ENCODE measurements around the gene PDE4D. TPM values are rescaled to one million over a fixed set of nuclear protein-coding genes. Genes with fewer than 3 reads are reported as not detected.

The PDE4D gene
- total RNA-seq, 1 experiment from 2014 or later: 6.5 TPM

DNA sequence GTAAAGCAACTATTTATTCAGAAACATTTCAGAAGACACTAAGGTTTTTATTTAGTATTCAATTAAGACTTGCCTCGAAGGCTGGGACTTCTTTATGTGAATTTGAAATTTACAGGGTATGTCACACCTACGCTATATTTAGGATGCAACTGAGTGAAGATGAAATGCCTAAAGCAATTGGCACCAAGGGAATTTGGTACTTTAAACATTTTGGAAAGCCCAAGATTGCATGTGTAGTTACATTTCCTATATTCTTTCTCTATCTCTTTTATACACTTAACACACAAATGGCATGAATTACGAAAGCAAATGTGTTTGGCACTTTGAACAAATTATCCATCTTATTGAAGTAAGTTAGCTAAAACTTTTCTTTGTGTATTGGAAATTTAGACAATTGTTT, 633.3 kb downstream of the PDE4D start:
- CTCF ChIA-PET: no interaction called here
- BruUV-seq (replicated peaks): no TSS peak

GRCh38 chr5:59259237-59259636, 634.3 kb downstream of the PDE4D start:
- DNase-seq (ENCODE audit: low spot score): no peak
- Histone ChIP-seq H3K4me3 (ENCODE audit: low read depth, low read length, poor library complexity, severe bottlenecking) (no peak overlapping the region), H3K4me1 (ENCODE audit: insufficient read depth, low read length, poor library complexity, severe bottlenecking) (no peaks in the 10 kb centered on the region), H3K27me3 (replicated peaks; ENCODE audit: insufficient read depth, low read depth, low read length, poor library complexity) (peaks cover 2% of the 10 kb centered on the region), H3K27ac (ENCODE audit: low read depth, low read length, poor library complexity, severe bottlenecking) (no peak overlapping the region), H3K36me3 (ENCODE audit: insufficient read depth, low read length, poor library complexity, severe bottlenecking) (no peaks in the 10 kb centered on the region), H3K9me3 (ENCODE audit: low read depth, low read length, poor library complexity, severe bottlenecking) (no peaks in the 10 kb centered on the region)
- CTCF ChIA-PET: no interaction called here
- BruUV-seq (replicated peaks): no TSS peak
- intact Hi-C loops (cut with micrococcal nuclease; ENCODE audit: unreplicated experiment): no loop called here
- no peak for TF ChIP-seq EZH2 (IDR thresholded peaks at IDR 0.05; ENCODE audit: borderline replicate concordance, low read depth, low read length, poor library complexity, severe bottlenecking)
- TF ChIP-seq, protein P1, sequence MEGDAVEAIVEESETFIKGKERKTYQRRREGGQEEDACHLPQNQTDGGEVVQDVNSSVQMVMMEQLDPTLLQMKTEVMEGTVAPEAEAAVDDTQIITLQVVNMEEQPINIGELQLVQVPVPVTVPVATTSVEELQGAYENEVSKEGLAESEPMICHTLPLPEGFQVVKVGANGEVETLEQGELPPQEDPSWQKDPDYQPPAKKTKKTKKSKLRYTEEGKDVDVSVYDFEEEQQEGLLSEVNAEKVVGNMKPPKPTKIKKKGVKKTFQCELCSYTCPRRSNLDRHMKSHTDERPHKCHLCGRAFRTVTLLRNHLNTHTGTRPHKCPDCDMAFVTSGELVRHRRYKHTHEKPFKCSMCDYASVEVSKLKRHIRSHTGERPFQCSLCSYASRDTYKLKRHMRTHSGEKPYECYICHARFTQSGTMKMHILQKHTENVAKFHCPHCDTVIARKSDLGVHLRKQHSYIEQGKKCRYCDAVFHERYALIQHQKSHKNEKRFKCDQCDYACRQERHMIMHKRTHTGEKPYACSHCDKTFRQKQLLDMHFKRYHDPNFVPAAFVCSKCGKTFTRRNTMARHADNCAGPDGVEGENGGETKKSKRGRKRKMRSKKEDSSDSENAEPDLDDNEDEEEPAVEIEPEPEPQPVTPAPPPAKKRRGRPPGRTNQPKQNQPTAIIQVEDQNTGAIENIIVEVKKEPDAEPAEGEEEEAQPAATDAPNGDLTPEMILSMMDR (conservative IDR thresholded peaks at IDR 0.05; ENCODE audit: low read depth, low read length): no peak
- POLR2A ChIA-PET (ENCODE audit: low non-redundant PET): no interaction called here

More for the DNA sequence above, 633.3 kb downstream of the PDE4D start:
- H3K9me3 ChIP-seq (ENCODE audit: low read depth, low read length, poor library complexity, severe bottlenecking): no peaks in the 10 kb centered on the region
- H3K4me1 ChIP-seq (ENCODE audit: insufficient read depth, low read length, poor library complexity, severe bottlenecking): no peaks in the 10 kb centered on the region
- no peak for DNase-seq (ENCODE audit: low spot score)
- intact Hi-C loops (cut with micrococcal nuclease; ENCODE audit: unreplicated experiment): no loop called here
- H3K27me3 ChIP-seq (replicated peaks; ENCODE audit: insufficient read depth, low read depth, low read length, poor library complexity): peaks cover 2% of the 10 kb centered on the region
- no peak overlapping the region for H3K4me3 ChIP-seq (ENCODE audit: low read depth, low read length, poor library complexity, severe bottlenecking)
- POLR2A ChIA-PET (ENCODE audit: low non-redundant PET): no interaction called here
- H3K36me3 ChIP-seq (ENCODE audit: insufficient read depth, low read length, poor library complexity, severe bottlenecking): no peaks in the 10 kb centered on the region
- no peak overlapping the region for H3K27ac ChIP-seq (ENCODE audit: low read depth, low read length, poor library complexity, severe bottlenecking)
- TF ChIP-seq, protein P1 (conservative IDR thresholded peaks at IDR 0.05; ENCODE audit: low read depth, low read length): no peak
- no peak for TF ChIP-seq EZH2 (IDR thresholded peaks at IDR 0.05; ENCODE audit: borderline replicate concordance, low read depth, low read length, poor library complexity, severe bottlenecking)

DNA sequence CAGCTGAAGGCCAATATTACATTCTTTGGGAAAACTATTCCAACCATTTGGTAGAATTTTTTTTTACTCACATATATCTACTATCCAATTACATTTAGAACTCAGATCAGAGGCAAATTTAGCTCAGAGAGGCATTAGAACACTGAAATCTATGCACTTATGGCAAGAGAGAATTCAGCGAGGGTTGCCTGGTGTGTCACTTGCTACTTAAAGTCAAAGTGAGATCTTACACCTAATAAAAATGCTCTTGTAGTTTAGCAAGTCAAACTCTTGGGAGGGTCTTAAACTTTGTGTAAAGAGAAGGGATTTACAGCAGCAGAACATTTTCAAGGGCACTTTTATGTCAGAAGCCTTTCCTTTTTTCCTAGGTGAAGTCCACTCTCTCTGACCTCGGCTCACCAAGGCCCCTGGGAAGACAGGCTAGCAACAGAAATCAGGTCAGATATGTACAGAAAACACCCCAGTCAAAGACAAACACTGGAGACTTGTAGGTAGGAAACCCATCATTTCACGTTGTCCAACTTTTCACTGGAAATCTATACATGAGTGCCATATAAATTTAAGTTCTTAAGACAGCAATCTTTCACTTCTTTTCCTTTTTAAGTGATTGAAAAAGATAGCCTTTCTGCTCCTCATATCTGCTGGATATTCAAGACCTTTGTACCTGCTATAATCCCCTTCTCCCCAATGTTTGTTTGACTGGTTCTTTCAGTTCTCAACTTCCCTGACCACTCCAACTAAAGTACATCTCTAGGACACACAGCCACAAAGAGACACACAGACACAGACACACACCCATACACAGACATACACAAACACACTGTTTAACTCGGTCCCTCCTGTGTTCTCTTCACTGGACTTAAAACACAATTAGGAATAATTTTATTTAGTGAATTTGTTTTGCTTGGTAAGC, 635.8 kb downstream of the PDE4D start:
- ChIA-PET CTCF (no interaction called here), POLR2A (ENCODE audit: low non-redundant PET) (interaction anchor here (0.6 kb wide), 1 partner anchor 470 kb away, joined by 5 read pairs; no protein-coding TSS in a partner anchor)
- intact Hi-C loops (cut with micrococcal nuclease; ENCODE audit: unreplicated experiment): no loop called here

More for the DNA sequence above, 635.8 kb downstream of the PDE4D start:
- H3K4me1 ChIP-seq (ENCODE audit: insufficient read depth, low read length, poor library complexity, severe bottlenecking): no peaks in the 10 kb centered on the region
- H3K9me3 ChIP-seq (ENCODE audit: low read depth, low read length, poor library complexity, severe bottlenecking): no peaks in the 10 kb centered on the region
- H3K4me3 ChIP-seq (ENCODE audit: low read depth, low read length, poor library complexity, severe bottlenecking): no peak overlapping the region
- peaks cover 9% of the 10 kb centered on the region for H3K27me3 ChIP-seq (replicated peaks; ENCODE audit: insufficient read depth, low read depth, low read length, poor library complexity)
- TF ChIP-seq EZH2 (IDR thresholded peaks at IDR 0.05; ENCODE audit: borderline replicate concordance, low read depth, low read length, poor library complexity, severe bottlenecking): no peak
- TF ChIP-seq, protein P1 (conservative IDR thresholded peaks at IDR 0.05; ENCODE audit: low read depth, low read length): no peak
- DNase-seq (ENCODE audit: low spot score): no peak
- no TSS peak for BruUV-seq (replicated peaks)
- no peaks in the 10 kb centered on the region for H3K36me3 ChIP-seq (ENCODE audit: insufficient read depth, low read length, poor library complexity, severe bottlenecking)
- H3K27ac ChIP-seq (ENCODE audit: low read depth, low read length, poor library complexity, severe bottlenecking): no peak overlapping the region
